Colonic mucosa (tissue), 4 donors: ENCODE results near the gene ABHD8. TPM values are rescaled to one million over a fixed set of nuclear protein-coding genes. Genes with fewer than 3 reads are reported as not detected.

Experiments
- DNase-seq: peaks from one replicate; pipeline ENCODE4 v3.0.0-alpha.2; 2020
- H3K27ac ChIP-seq: fragments of 200-600 bp; one replicate; pipeline ENCODE4 v1.8.0; 2021
- H3K27me3 ChIP-seq: fragments of 200-600 bp; one replicate; pipeline ENCODE4 v1.8.0; 2021
- H3K36me3 ChIP-seq: fragments of 200-600 bp; one replicate; pipeline ENCODE4 v1.8.0; 2021
- H3K4me1 ChIP-seq: fragments of 200-600 bp; one replicate; pipeline ENCODE4 v1.8.0; 2021; ENCODE audit warnings: mild to moderate bottlenecking
- H3K4me3 ChIP-seq: fragments of 200-600 bp; one replicate; pipeline ENCODE4 v1.8.0; 2021
- H3K9ac ChIP-seq, 2 donors: one replicate each; pipeline ENCODE4 v1.7.0; 2013; ENCODE audit warnings: control low read depth in 2 of 2, low read depth in 2 of 2, low read length in 2 of 2
- H3K9me3 ChIP-seq: fragments of 200-600 bp; one replicate; pipeline ENCODE4 v1.8.0; 2021
- CTCF ChIP-seq: fragments of 200-600 bp; IDR thresholded peaks from one replicate; pipeline ENCODE4 v1.8.0; 2022; ENCODE audit warnings: antibody characterized with exemption, mild to moderate bottlenecking
- intact Hi-C: fragments of 100-400 bp; cut with DNase I; formaldehyde crosslinking; loops from one replicate; pipeline ENCODE4 v1.14.1; 2022
- total RNA-seq, 2 donors: library from RNA; stranded (reverse); fragmentation: NEBNext Ultra II Directional in 1 of 2; extraction: Animal tissue kit (Norgen Biotek cat#: 25700) in 1 of 2; gene quantifications; one replicate each; pipeline ENCODE4 v1.2.1, GENCODE V29; 2021
- donor health status: healthy.
- donor health status: DM: no; HTN: no; CAD: no.
- donor health status: DM: no; HTN: no; CAD: no.

Gene ABHD8
- total RNA-seq, 2 donors from 2014 or later, result 4.3 to 5.2 TPM

GRCh38 chr19:17293605-17294004, 9.6 kb downstream of the ABHD8 start:
- Histone ChIP-seq H3K36me3 (no peaks in the 10 kb centered on the region), H3K9ac (peak overlapping the region in 1 of 2 donors; percentile 24), H3K4me1 (no peaks in the 10 kb centered on the region), H3K27ac (no peak overlapping the region), H3K9me3 (no peaks in the 10 kb centered on the region), H3K27me3 (no peaks in the 10 kb centered on the region), H3K4me3 (no peak overlapping the region)
- TF ChIP-seq CTCF, result no peak
- no peak for DNase-seq
- intact Hi-C loops, result loop anchor here (5.0 to 10.0 kb wide), 2 partner anchors 94 to 171 kb away; partner anchors contain the start of gene NXNL1

GRCh38 chr19:17292301-17293074, 10.7 kb downstream of the ABHD8 start:
- no peaks in the 10 kb centered on the region for H3K4me1 ChIP-seq
- intact Hi-C loops, result loop anchor here (5.0 to 10.0 kb wide), 2 partner anchors 95 to 172 kb away; partner anchors contain the start of gene NXNL1
- peak overlapping the region; percentile 40 to 87 for H3K9ac ChIP-seq
- DNase-seq, result peak; percentile 87
- no peaks in the 10 kb centered on the region for H3K9me3 ChIP-seq
- peak overlapping the region; percentile 63 for H3K4me3 ChIP-seq
- H3K36me3 ChIP-seq, result no peaks in the 10 kb centered on the region
- H3K27me3 ChIP-seq, result no peaks in the 10 kb centered on the region
- peak; percentile 70 for TF ChIP-seq CTCF
- peak overlapping the region; percentile 54 for H3K27ac ChIP-seq

- TF ChIP-seq CTCF, result no peak
- Histone ChIP-seq H3K9ac (no peak overlapping the region), H3K4me3 (no peak overlapping the region), H3K27me3 (no peaks in the 10 kb centered on the region), H3K36me3 (no peaks in the 10 kb centered on the region), H3K27ac (no peak overlapping the region), H3K9me3 (no peaks in the 10 kb centered on the region), H3K4me1 (no peaks in the 10 kb centered on the region)
- DNase-seq, result peak; percentile 68
- intact Hi-C loops, result no loop called here
Measured at GRCh38 chr19:17289489-17289888, 13.7 kb downstream of the ABHD8 start.

- no peak overlapping the region for H3K27ac ChIP-seq
Measured at GRCh38 chr19:17286752-17287151, 16.5 kb downstream of the ABHD8 start.

GRCh38 chr19:17286263-17286662, 17.0 kb downstream of the ABHD8 start:
- intact Hi-C loops, result no loop called here
- no peak overlapping the region for H3K27ac ChIP-seq
- no peaks in the 10 kb centered on the region for H3K36me3 ChIP-seq
- H3K9ac ChIP-seq, result no peak overlapping the region
- H3K9me3 ChIP-seq, result no peaks in the 10 kb centered on the region
- no peak overlapping the region for H3K4me3 ChIP-seq
- H3K4me1 ChIP-seq, result peaks cover 12% of the 10 kb centered on the region
- DNase-seq, result no peak
- TF ChIP-seq CTCF, result no peak
- H3K27me3 ChIP-seq, result peaks cover 8% of the 10 kb centered on the region

More at GRCh38 chr19:17286752-17287151, 16.5 kb downstream of the ABHD8 start:
- peaks cover 3% of the 10 kb centered on the region for H3K27me3 ChIP-seq
- H3K9me3 ChIP-seq, result no peaks in the 10 kb centered on the region
- H3K4me3 ChIP-seq, result no peak overlapping the region
- H3K4me1 ChIP-seq, result peaks cover 8% of the 10 kb centered on the region
- DNase-seq, result no peak
- H3K36me3 ChIP-seq, result no peaks in the 10 kb centered on the region
- no peak overlapping the region for H3K9ac ChIP-seq
- TF ChIP-seq CTCF, result no peak
- intact Hi-C loops, result no loop called here
